NT2/D1 (cell line): ENCODE data around the gene PRPF40A.

Experiments
- DNase-seq: peaks from one replicate; pipeline ENCODE4 v3.0.0-alpha.2; 2011; ENCODE audit warnings: low read depth, low spot score
- H3K27me3 ChIP-seq: 2 replicates; pipeline ENCODE4 v1.6.0; 2011; ENCODE audit warnings: mild to moderate bottlenecking; ENCODE audit not compliant: insufficient read length, insufficient read depth
- H3K36me3 ChIP-seq: 2 replicates; pipeline ENCODE4 v1.6.1; 2011; ENCODE audit warnings: mild to moderate bottlenecking, low read length, mixed read lengths; ENCODE audit not compliant: insufficient read depth, insufficient read length
- H3K4me1 ChIP-seq: 2 replicates; pipeline ENCODE4 v1.5.1; 2011; ENCODE audit not compliant: insufficient read depth, insufficient read length
- H3K4me3 ChIP-seq: 2 replicates; pipeline ENCODE4 v1.5.1; 2011; ENCODE audit warnings: low read depth; ENCODE audit not compliant: insufficient read length
- H3K9ac ChIP-seq: 2 replicates; pipeline ENCODE4 v1.6.0; 2011; ENCODE audit warnings: low read depth; ENCODE audit not compliant: insufficient read length
- H3K9me3 ChIP-seq: 2 replicates; pipeline ENCODE4 v1.5.1; 2011; ENCODE audit warnings: mild to moderate bottlenecking, low read length; ENCODE audit not compliant: insufficient read depth
- SUZ12 ChIP-seq: IDR thresholded peaks from 2 replicates; pipeline ENCODE4 v1.6.1; 2011; ENCODE audit not compliant: insufficient read length, insufficient read depth; ENCODE audit errors: extremely low read depth
- YY1 ChIP-seq: IDR thresholded peaks from 2 replicates; pipeline ENCODE4 v1.6.1; 2011; ENCODE audit not compliant: insufficient read length, insufficient read depth
- ZNF274 ChIP-seq: IDR thresholded peaks from 2 replicates; pipeline ENCODE4 v1.6.1; 2011; ENCODE audit warnings: mild to moderate bottlenecking, low read depth, low read length

PRPF40A gene

GRCh38 chr2:152674334-152674733 lies 42.9 kb downstream of the PRPF40A start:
- no peak overlapping the region for H3K9ac ChIP-seq
- H3K36me3 ChIP-seq, result peaks cover 95% of the 10 kb centered on the region
- H3K9me3 ChIP-seq, result no peaks in the 10 kb centered on the region
- no peak for TF ChIP-seq ZNF274
- TF ChIP-seq YY1, result no peak
- no peak for TF ChIP-seq SUZ12
- H3K4me3 ChIP-seq, result no peak overlapping the region
- no peak for DNase-seq
- H3K27me3 ChIP-seq, result no peaks in the 10 kb centered on the region
- H3K4me1 ChIP-seq, result no peaks in the 10 kb centered on the region

DNA sequence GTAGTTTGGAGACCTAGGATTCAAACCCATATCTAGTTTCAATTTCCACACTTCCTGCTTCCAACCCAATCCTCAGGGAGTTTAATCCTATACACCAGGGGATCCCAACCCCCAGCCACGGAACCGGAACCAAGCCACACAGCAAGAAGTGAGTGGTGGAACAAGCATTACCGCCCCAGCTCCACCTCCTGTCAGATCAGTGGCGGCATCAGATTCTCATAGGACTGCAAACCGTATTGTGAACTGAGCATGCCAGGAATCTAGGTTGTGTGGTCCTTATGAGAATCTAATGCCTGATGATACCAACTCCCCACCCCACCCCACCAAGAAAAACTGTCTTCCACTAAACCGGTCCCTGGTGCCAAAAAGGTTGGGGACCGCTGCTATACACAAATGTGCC lies 52.5 kb downstream of the PRPF40A start:
- no peaks in the 10 kb centered on the region for H3K4me1 ChIP-seq
- H3K36me3 ChIP-seq, result peaks cover 92% of the 10 kb centered on the region
- TF ChIP-seq SUZ12, result no peak
- TF ChIP-seq YY1, result no peak
- no peaks in the 10 kb centered on the region for H3K27me3 ChIP-seq
- no peaks in the 10 kb centered on the region for H3K9me3 ChIP-seq
- H3K9ac ChIP-seq, result no peak overlapping the region
- H3K4me3 ChIP-seq, result no peak overlapping the region
- DNase-seq, result no peak

- no peaks in the 10 kb centered on the region for H3K27me3 ChIP-seq
- no peak for DNase-seq
- peaks cover 95% of the 10 kb centered on the region for H3K36me3 ChIP-seq
- no peaks in the 10 kb centered on the region for H3K9me3 ChIP-seq
- no peaks in the 10 kb centered on the region for H3K4me1 ChIP-seq
- TF ChIP-seq YY1 (no peak), ZNF274 (no peak), SUZ12 (no peak)
- no peak overlapping the region for H3K9ac ChIP-seq
- no peak overlapping the region for H3K4me3 ChIP-seq
These were observed 56.2 kb downstream of the PRPF40A start for GRCh38 chr2:152661076-152661475.

- no peak overlapping the region for H3K4me3 ChIP-seq
- H3K4me1 ChIP-seq, result no peaks in the 10 kb centered on the region
- H3K9ac ChIP-seq, result no peak overlapping the region
- no peak for DNase-seq
- TF ChIP-seq YY1 (no peak), SUZ12 (no peak), ZNF274 (no peak)
- peaks cover 93% of the 10 kb centered on the region for H3K36me3 ChIP-seq
- no peaks in the 10 kb centered on the region for H3K27me3 ChIP-seq
- no peaks in the 10 kb centered on the region for H3K9me3 ChIP-seq
These were observed 59.0 kb downstream of the PRPF40A start for GRCh38 chr2:152658221-152658620.

- H3K36me3 ChIP-seq, result peaks cover 92% of the 10 kb centered on the region
- DNase-seq, result no peak
- no peak for TF ChIP-seq SUZ12
- no peak for TF ChIP-seq ZNF274
- no peak for TF ChIP-seq YY1
- H3K4me1 ChIP-seq, result no peaks in the 10 kb centered on the region
- no peaks in the 10 kb centered on the region for H3K27me3 ChIP-seq
- no peak overlapping the region for H3K9ac ChIP-seq
- no peak overlapping the region for H3K4me3 ChIP-seq
- no peaks in the 10 kb centered on the region for H3K9me3 ChIP-seq
These were observed 60.2 kb downstream of the PRPF40A start for GRCh38 chr2:152657043-152657442.

DNA sequence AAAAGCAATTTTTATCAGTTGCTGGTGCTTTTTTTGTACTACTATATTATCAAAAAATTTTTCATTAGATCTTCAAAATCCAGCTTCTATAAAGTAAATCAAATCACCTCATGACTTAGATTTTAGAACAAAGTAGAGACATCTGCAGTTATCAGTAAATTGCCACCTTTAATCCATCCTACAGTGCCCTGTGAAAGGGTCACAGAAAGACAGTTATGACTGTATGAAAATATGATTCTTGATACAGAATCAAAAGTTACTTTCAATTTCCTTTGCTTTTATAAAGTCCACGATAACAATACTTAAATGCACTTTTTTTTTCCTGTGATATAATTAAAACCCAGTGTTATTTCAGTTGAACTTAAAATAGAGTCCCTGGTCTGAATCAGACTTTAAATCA lies 61.4 kb downstream of the PRPF40A start:
- Histone ChIP-seq H3K9me3 (no peaks in the 10 kb centered on the region), H3K9ac (no peak overlapping the region), H3K36me3 (peaks cover 91% of the 10 kb centered on the region), H3K4me1 (no peaks in the 10 kb centered on the region), H3K27me3 (no peaks in the 10 kb centered on the region), H3K4me3 (no peak overlapping the region)
- DNase-seq, result no peak
- TF ChIP-seq ZNF274, result no peak
- no peak for TF ChIP-seq YY1
- TF ChIP-seq SUZ12, result no peak

DNA sequence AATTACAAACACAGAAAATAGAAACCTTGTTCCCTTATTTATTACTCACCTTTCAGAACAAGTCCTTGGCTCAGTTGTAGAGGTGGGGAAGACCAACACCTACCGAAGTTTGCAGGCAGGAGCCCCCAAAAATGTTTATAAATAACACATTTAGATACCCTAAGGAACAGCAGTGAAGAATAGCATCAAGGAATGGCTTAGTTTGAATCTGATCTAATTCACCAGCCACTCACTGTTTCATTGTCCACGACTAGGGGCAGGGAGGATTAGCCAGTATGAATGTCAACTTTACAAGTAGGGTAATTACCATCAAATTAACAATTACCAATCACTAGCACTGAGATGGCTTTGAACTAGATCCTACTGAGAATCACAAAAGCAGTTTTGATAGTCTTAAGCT lies 65.4 kb downstream of the PRPF40A start:
- peaks cover 80% of the 10 kb centered on the region for H3K36me3 ChIP-seq

More for the DNA sequence above, 65.4 kb downstream of the PRPF40A start:
- no peaks in the 10 kb centered on the region for H3K4me1 ChIP-seq
- no peaks in the 10 kb centered on the region for H3K9me3 ChIP-seq
- no peak overlapping the region for H3K9ac ChIP-seq
- DNase-seq, result no peak
- H3K4me3 ChIP-seq, result no peak overlapping the region
- no peak for TF ChIP-seq ZNF274
- TF ChIP-seq YY1, result no peak
- TF ChIP-seq SUZ12, result no peak
- no peaks in the 10 kb centered on the region for H3K27me3 ChIP-seq
